ENCODE data around the gene VASP. TPM values are rescaled to one million over a fixed set of nuclear protein-coding genes. Genes with fewer than 3 reads are reported as not detected.

Gene VASP
- polyA plus RNA-seq, 2 of the 4 experiments (the other 2 are of a cell fraction): 64.5 to 94.3 TPM

DNA sequence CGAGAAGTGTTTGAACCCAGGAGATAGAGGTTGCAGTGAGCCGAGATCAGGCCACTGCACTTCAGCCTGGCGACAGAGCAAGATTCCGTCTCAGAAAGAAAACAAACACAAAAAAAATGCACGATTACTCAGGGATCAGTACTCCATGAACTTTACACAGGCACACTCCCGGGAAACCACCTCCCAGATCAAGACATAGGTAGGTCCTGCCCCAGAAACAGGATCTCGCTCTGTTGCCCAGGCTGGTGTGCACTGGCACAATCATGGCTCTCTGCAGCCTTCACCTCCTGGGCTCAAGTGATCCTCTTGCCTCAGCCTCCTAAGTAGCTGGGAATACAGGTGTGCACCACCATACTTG, 11.2 kb downstream of the VASP start:
- DNase-seq (ENCODE audit: low read depth in 1 of 2, low spot score in 1 of 2): peak in 1 of 2 experiments; percentile 61
- H3K4me2 ChIP-seq: no peak overlapping the region
- 37% methylated on average over 7 of the region's 7 CpGs for WGBS (ENCODE audit: missing lambda C conversion rate)
- ChIA-PET CTCF (interaction anchor here (1.2 to 2.2 kb wide), 5 partner anchors 8 to 163 kb away, joined by 3 to 8 read pairs (median 3); no protein-coding TSS in a partner anchor), POLR2A (no interaction called here)
- peaks cover 70% of the 10 kb centered on the region for H3K4me1 ChIP-seq
- no peak for TF ChIP-seq POLR2AphosphoS2 (conservative IDR thresholded peaks at IDR 0.05; ENCODE audit: low read length)
- no peak for TF ChIP-seq NR3C1 (IDR thresholded peaks at IDR 0.05)
- TF ChIP-seq TFCP2L1 (CRISPR knock-in tag; IDR thresholded peaks at IDR 0.05): no peak
- TF ChIP-seq RFX5 (IDR thresholded peaks at IDR 0.05): no peak
- TF ChIP-seq MAZ (IDR thresholded peaks at IDR 0.05; ENCODE audit: borderline replicate concordance, low read depth, low read length): no peak
- no peak for TF ChIP-seq KDM5A (IDR thresholded peaks at IDR 0.05)
- TF ChIP-seq, protein P1, sequence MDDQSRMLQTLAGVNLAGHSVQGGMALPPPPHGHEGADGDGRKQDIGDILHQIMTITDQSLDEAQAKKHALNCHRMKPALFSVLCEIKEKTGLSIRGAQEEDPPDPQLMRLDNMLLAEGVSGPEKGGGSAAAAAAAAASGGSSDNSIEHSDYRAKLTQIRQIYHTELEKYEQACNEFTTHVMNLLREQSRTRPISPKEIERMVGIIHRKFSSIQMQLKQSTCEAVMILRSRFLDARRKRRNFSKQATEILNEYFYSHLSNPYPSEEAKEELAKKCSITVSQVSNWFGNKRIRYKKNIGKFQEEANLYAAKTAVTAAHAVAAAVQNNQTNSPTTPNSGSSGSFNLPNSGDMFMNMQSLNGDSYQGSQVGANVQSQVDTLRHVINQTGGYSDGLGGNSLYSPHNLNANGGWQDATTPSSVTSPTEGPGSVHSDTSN (IDR thresholded peaks at IDR 0.05): no peak
- no peak for FAIRE-seq
- no peak overlapping the region for H3K27ac ChIP-seq
- H3K9me3 ChIP-seq: no peaks in the 10 kb centered on the region
- no peak overlapping the region for H3K4me3 ChIP-seq
- peak in 1 of 2 experiments; percentile 6; a peak in 3 of 6 replicates for ATAC-seq

DNA sequence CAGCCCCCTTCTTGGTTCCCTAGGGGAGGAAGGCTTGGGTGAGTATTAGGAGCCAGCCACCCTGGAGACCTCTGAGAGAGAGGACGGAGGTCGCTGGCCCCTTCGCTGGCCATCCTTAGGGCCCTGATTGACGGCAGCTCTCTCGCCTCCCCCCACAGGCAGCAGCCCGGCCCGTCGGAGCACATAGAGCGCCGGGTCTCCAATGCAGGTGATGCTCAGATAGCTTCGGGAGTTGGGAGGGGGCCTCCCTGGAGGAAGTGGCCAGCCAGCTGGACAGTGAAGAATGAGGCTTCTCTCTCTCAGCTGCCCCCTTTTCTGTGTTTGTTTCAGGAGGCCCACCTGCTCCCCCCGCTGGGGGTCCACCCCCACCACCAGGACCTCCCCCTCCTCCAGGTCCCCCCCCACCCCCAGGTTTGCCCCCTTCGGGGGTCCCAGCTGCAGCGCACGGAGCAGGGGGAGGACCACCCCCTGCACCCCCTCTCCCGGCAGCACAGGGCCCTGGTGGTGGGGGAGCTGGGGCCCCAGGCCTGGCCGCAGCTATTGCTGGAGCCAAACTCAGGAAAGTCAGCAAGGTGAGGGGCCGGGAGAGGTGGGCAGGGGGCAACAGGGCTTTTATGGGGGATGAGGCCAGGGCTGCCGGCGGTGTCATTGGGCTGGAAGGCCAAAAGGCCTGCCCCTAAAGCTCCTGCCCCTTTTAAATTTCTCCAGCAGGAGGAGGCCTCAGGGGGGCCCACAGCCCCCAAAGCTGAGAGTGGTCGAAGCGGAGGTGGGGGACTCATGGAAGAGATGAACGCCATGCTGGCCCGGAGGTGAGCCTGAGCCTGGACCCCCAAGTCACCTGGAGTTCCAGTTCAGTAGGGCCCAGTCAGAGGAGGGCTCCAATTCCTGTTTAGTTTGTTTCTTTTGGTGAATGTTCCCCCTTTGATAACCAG, 15.0 kb downstream of the VASP start:
- no peak overlapping the region for H3K4me2 ChIP-seq
- peak overlapping the region in 1 of 2 experiments; percentile 24; a peak in 3 of 6 replicates for H3K27ac ChIP-seq
- TF ChIP-seq PHF8 (IDR thresholded peaks at IDR 0.05; ENCODE audit: borderline replicate concordance, low read depth) (no peak), RCOR1 (IDR thresholded peaks at IDR 0.05; ENCODE audit: low read depth, low read length) (no peak), CEBPB (IDR thresholded peaks at IDR 0.05) (no peak), POLR2AphosphoS2 (conservative IDR thresholded peaks at IDR 0.05; ENCODE audit: low read length) (no peak), HOXB5 (CRISPR knock-in tag; IDR thresholded peaks at IDR 0.05) (no peak), JUN (IDR thresholded peaks at IDR 0.05) (no peak), POLR2A (IDR thresholded peaks at IDR 0.05; ENCODE audit: low read length) (no peak), CHD2 (IDR thresholded peaks at IDR 0.05; ENCODE audit: low read length, partially characterized antibody) (no peak), BCL3 (IDR thresholded peaks at IDR 0.05) (no peak), RAD21 (conservative IDR thresholded peaks at IDR 0.05 in 1 of 2, IDR thresholded peaks at IDR 0.05 in 1 of 2) (no peak), ESRRA (IDR thresholded peaks at IDR 0.05; ENCODE audit: borderline replicate concordance, low read length) (no peak), TP53 (CRISPR knock-in tag; IDR thresholded peaks at IDR 0.05) (no peak)
- TF ChIP-seq, protein P2, sequence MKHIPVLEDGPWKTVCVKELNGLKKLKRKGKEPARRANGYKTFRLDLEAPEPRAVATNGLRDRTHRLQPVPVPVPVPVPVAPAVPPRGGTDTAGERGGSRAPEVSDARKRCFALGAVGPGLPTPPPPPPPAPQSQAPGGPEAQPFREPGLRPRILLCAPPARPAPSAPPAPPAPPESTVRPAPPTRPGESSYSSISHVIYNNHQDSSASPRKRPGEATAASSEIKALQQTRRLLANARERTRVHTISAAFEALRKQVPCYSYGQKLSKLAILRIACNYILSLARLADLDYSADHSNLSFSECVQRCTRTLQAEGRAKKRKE (CRISPR knock-in tag; IDR thresholded peaks at IDR 0.05; ENCODE audit: low read depth): no peak
- TF ChIP-seq, protein P3, sequence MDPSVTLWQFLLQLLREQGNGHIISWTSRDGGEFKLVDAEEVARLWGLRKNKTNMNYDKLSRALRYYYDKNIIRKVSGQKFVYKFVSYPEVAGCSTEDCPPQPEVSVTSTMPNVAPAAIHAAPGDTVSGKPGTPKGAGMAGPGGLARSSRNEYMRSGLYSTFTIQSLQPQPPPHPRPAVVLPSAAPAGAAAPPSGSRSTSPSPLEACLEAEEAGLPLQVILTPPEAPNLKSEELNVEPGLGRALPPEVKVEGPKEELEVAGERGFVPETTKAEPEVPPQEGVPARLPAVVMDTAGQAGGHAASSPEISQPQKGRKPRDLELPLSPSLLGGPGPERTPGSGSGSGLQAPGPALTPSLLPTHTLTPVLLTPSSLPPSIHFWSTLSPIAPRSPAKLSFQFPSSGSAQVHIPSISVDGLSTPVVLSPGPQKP (IDR thresholded peaks at IDR 0.05; ENCODE audit: low read depth, low read length): no peak
- DNase-seq (ENCODE audit: low read depth in 1 of 2, low spot score in 1 of 2): no peak
- no peak for FAIRE-seq
- ChIA-PET CTCF (interaction anchor here (0.6 to 3.1 kb wide), 9 partner anchors 14 to 159 kb away, joined by 3 to 34 read pairs (median 5); no protein-coding TSS in a partner anchor), POLR2A (interaction anchor here (0.6 kb wide), 1 partner anchor 119 kb away, joined by 3 read pairs; no protein-coding TSS in a partner anchor)
- H3K4me1 ChIP-seq: peaks cover 34% of the 10 kb centered on the region
- 91% methylated on average over 17 of the region's 24 CpGs for WGBS (ENCODE audit: missing lambda C conversion rate)
- H3K4me3 ChIP-seq: no peak overlapping the region
- ATAC-seq: no peak
- H3K9me3 ChIP-seq: no peaks in the 10 kb centered on the region

Data from A549 (cell line).